Measurements from ENCODE around the gene MC1R.
"Not testable (repeated sequence)": the region's sequence is repeated elsewhere in the genome, so short reads cannot be mapped to it uniquely, and the experiment has no call there.

MC1R gene

DNA sequence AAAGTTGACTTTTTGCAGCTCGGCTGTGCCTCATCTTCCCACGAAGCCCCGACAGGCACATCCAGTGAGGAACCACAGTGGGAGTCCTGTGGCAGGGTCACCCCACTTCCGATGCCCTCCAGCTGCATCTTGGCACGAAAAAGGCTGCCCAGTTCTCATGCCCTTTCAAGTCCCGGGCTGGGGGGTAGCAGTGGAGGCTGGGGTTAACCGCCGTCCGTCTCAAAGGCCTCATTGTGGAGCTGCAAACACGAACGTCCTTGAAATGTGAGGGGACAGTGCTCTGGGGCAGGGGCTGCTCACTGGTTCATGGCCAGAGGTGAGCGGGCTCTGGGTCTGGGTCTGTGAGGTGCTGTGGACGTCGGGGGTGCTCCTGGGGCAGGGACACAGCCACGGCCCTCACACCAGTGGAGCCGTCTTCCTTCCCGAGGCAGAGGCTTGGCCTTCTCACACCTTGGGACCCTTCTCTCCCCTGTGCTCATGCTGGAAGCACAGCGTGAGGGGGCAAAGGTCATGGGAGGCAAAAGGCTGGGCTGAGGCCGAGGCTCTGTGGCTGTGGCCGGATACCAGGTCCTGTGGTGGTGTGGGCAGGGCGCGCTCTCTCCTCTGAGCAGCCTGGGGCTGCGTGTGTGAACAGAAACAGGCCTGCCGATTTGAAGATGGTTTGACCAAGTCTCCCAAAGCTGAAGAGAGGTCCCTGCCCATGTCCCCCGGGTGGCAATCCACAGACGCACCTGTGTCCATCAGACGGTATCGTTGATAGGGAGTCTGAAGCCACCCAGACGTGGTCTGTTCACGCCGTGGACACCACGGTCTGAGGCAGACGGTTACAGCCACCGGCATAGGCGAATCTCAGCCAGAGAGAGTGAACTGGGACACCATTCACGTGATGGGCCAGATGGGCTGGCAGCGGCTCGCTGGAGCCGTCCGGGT is 3.1 kb upstream of the MC1R start:
- FAIRE-seq, result no peak

DNA sequence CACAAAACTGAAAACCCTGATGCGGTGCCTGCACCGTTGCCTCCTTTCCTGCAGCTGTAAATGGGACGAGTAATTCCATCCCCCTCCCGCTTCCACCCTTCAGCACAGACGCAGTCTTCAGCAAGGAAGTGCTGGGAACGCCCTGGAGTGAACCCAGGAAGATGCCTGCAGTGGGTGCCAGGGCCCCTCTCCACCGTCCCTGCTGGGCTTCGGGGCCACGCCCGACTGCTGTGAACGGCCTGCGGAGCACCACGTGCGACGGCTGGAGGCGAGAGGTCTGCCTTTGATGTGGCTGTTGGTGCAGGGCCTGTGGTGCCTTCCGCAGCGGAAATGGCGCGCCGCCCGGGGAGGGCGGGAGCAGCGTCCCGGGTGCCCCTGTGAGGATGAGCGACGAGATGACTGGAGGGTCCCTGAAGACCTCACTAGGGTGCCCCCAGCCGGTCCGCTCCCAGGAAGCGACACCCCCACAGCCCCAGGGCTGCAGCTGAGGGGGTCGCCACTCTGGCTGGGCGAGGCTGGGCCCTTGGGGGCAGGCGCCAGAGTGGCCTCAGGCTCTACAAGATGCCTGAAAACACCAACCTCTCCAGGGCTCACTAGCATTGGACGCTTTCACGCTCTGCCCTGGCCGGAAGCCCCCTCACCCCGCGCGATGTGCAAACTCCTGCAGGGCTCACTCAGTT is 749 bp upstream of the MC1R start:
- no peak for FAIRE-seq

DNA sequence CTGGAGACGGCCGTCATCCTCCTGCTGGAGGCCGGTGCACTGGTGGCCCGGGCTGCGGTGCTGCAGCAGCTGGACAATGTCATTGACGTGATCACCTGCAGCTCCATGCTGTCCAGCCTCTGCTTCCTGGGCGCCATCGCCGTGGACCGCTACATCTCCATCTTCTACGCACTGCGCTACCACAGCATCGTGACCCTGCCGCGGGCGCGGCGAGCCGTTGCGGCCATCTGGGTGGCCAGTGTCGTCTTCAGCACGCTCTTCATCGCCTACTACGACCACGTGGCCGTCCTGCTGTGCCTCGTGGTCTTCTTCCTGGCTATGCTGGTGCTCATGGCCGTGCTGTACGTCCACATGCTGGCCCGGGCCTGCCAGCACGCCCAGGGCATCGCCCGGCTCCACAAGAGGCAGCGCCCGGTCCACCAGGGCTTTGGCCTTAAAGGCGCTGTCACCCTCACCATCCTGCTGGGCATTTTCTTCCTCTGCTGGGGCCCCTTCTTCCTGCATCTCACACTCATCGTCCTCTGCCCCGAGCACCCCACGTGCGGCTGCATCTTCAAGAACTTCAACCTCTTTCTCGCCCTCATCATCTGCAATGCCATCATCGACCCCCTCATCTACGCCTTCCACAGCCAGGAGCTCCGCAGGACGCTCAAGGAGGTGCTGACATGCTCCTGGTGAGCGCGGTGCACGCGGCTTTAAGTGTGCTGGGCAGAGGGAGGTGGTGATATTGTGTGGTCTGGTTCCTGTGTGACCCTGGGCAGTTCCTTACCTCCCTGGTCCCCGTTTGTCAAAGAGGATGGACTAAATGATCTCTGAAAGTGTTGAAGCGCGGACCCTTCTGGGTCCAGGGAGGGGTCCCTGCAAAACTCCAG is 1.1 kb downstream of the MC1R start:
- FAIRE-seq, result no peak

DNA sequence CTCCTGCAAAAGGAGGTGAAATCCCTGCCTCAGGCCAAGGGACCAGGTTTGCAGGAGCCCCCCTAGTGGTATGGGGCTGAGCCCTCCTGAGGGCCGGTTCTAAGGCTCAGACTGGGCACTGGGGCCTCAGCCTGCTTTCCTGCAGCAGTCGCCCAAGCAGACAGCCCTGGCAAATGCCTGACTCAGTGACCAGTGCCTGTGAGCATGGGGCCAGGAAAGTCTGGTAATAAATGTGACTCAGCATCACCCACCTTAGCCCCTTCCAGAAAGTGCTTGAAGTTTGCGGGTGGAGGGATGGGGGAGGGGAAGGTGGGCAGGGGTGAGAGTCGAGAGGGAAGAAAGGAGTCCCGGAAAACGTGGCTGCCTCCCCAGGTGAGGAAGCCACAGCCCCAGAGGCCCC is 2.1 kb downstream of the MC1R start:
- no peak for FAIRE-seq

DNA sequence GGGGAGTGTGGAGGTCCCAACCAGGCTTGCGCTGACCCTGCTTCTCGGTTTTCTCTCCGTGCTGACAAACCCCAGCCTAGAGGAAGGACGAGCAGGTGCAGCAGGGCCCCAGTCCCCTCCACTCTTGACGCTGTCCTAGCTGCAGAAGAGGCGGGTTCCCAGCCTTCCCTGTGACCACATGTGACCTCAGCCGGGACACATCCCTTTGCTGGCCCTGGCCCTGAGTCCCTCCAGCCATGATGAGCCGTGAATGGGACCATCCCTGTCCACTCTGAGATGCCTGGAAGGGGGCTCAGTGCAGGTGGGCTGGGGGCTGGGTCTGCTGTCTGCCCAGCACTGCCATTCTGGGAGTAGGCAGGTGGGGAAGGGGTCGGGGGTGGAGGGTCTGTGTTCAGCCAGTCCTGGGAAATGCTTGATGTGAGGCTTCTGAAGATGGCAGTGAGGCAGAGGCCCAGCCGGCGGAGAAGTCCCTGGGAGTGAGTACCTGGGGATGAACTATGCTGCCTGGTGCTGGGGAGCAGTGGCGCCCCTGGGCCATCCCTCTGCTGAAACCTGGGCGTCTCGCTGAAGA is 2.6 kb downstream of the MC1R start:
- no peak for FAIRE-seq

DNA sequence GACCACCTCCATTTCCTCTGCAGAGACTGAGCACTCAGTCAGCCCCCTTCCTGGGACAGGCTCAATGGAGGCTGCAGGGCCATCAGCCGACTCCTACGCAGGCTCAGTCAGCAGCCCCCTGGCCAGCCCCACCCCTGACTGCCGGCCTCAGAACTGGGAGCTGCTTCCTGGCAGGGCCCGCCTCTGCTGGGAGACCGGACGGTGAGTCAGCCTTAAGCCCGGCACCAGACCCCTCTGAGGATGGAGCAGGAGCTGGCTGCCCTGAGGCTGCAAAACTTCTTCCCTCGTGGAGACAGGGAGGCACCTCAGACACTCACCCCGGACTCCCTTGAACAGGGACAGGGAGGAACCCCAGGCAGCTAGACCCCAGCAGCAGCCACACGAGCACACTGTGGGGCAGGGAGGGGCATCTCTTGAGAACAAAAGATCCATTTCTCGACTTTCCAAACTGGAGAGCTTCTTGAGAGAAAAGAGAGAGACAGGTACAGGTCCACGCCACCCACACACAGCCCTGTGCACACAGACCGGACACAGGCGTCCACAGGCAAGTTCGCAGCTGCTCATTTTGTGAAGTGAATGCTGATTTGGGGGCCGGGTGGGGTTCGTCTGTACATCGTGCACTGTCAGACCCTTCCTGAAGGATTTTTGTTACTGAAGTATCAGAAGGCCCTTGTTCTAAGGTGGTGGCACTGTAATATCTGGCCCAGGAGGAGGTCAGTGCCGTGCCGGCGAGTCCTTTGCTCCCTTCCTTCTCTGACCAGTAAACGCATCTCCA is 3.2 kb downstream of the MC1R start:
- no peak for FAIRE-seq

DNA sequence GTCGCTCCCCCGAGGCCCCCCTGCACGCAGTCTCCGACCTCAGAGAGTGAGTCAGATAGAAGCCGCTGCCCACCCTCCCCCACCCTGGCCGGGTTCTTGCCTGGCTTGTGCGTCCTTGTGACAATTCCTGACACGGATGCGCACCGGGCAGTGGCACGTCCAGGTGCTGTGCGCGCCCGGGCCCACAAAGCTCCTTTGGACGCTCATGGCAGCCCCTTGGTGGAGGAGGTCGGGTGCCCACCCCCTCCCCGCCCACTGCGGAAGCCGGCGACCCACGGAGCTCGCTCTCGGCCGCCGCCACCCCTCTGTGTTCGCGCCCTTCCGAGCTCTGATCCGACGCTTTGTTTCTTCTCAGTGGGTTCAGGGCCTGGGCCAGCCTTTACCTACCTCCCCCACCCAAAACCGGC is 3.8 kb downstream of the MC1R start:
- FAIRE-seq, result no peak

DNA sequence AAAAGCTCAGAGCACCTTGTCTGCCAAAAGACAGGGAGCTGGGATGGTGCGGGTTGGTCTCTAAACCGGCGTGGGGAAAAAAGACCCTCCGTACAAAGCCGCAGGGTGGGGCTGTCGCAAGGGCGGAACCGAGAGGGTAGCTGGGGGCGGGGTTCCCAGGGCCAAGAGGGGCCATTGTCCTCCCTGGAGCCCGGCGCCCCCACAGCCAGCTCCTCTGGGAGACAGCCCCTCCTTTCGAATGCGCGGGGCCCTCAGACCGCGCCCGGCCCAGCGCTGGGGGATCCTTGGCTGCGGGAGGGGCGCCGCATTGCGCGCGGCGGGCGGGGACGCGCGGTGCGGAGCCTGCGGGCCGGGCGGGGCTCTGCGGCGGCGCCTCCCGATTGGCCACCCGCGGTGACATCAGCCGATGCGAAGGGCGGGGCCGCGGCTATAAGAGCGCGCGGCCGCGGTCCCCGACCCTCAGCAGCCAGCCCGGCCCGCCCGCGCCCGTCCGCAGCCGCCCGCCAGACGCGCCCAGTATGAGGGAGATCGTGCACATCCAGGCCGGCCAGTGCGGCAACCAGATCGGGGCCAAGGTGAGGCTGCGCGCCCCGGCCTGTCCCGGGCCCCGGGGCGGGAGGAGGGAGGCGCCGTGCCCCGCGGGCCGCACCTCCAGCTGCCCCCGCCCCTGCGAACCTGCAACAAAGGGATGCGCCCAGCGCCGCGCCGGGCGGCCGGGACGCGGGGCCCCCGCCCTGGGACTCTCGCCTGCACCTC is 4.4 kb downstream of the MC1R start, which contains the start of gene TUBB3:
TUBB3 (plus strand) TSS at position 459 of the 756 bp plus-strand sequence; CDS start at position 519, 60 bp downstream.
- FAIRE-seq, result no peak

DNA sequence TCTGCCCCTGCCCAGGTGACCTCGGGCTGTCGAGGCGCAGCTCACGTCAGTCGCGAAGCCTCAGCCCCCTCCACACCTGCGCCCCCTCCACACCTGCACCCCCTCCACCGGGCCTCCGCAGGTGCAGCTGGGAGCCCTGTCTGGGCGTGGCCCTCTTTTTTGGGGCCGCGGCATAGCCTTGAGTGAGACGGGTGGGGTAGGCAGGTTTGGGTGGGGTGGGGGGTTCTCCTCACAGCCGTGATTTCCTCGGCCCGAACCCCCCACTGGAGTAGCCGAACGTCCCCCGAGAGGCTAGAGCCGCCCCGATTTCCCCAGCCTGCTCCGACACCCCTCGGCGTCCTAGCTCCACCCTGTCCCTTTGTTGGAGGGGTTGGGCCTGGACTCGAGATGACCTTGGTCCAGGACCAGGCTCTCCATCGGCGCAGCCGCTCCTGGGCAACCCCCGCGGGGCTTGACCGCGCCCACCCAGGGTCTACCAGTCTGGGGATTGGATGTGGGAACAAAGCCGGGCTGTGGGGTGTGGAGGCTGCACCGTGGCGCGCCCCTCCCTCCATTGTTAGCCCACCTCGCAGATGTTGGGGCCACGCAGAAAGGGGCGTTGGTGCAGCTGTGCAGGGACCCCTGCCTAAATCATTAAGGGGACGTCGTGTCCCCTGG is 5.1 kb downstream of the MC1R start:
- no peak for FAIRE-seq

DNA sequence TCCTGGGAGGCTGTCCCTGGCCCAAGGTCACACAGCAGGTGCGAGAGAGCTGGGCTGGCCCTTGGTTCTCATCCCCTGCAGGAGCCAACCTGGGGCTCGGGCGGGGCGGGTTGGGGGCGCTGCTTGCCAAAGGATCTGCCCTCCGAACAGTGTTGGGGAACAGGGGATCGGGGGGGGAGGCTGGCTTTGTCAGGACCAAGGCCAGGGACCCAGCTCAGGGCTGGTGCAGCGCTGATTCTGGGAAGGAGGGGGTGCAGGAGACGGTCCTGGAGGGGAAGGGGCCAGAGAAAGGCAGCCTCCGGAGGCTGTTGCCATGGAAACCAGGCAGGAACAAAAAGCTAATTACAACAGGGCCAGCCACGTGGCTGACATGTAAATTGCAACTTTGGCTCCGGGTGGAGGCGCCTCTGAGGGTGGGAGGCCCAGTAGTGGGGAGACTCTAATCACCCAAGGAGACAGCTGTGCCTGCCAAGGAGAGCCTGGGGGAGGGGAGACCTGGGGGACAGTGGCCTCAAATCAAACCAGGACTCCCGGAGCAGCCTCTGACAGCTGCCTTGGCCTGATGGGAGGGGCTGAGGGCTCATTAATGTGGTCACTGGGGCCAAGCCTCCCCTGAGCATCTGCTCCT is 5.7 kb downstream of the MC1R start:
- FAIRE-seq, result no peak

DNA sequence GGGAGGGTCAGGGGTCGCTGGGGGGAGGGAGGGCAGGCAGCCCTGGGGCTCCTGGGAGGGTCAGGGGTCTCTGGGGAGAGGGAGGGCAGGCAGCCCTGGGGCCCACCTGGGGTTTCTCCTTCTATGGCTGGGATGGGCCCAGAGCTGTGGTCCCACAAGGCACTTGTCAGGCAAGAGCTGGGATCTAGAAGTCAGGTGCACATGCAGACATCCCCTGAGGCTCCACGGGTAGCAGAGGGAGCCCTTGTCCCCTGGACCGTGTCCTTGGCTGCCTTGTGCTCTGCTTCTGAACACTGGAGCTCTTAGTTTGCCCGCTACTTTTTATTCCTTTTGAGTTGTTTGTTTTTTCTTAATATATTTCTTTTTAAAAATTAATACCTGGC is 6.3 kb downstream of the MC1R start:
- FAIRE-seq, result no peak

DNA sequence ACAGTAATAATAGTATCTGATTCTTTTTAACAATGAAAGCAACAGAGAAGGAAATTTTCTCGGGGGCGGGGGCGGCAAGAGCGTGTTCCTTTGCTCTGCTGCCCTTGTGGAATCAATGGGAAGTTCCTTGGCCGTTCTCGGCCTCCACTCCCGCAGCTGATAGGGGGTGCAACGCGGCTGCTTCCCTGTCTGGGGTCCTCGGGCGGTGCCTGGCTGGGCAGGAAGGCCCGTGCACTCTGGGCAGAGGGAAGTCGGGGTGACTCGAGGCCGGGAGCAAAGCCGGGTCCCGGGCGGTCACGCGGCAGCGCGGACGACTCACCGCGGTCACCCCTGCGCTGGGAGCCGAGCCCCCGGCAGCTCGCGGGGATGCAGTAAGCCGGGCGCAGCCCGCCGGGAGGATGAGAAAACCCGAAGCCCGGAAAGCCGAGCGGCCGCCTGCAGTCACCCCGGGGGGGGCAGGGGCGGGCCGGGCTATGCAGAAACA is 7.0 kb downstream of the MC1R start:
- FAIRE-seq, result no peak

DNA sequence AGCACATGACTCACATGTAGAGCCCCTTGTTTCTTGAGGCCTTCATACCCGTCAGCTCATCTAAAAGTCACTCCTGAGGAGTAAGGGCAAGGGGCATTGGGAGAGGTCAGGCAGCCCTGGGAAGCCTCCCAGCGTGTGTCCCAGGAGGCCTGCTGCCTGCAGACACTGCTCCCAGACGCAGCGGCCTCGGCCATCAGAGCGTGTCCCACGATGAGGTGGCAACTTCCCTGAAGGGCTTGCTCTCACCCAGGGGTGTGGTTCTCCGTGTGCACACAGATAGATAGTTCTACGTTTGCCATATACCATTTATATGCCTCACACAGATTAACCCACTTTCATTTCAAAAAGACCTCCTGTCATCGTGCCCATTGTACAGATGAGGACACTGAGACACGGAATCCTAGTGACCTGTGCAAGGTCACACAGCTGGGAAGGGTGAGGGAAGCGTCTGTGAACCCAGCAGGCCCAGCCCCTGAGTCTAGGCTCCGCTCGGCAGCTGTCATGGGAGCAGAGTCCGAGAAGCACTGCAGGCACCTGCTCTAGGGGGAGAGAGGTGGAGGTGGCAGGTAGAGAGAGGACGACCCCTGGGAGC is 12.7 kb downstream of the MC1R start:
- no peak for FAIRE-seq

DNA sequence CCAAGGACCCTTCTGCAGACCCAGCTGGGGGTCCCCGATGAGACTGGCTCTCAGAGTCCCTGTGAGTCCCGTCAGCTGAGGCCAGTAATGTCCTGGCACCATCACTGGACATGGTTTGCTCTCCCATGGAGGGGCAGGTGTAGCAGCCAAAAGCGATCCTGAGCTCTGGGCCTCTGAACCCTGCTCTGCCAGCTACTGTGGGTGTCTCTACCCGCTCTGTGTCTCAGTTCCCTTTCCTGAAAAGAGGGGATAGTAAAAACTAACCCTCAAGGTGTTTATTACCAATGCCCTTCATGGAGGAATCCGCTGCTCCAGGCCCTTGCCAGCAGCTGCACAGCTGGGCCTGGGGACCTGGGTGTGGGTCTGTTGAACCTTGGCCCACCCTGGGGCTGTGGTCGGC is 13.3 kb downstream of the MC1R start:
- FAIRE-seq, result no peak

DNA sequence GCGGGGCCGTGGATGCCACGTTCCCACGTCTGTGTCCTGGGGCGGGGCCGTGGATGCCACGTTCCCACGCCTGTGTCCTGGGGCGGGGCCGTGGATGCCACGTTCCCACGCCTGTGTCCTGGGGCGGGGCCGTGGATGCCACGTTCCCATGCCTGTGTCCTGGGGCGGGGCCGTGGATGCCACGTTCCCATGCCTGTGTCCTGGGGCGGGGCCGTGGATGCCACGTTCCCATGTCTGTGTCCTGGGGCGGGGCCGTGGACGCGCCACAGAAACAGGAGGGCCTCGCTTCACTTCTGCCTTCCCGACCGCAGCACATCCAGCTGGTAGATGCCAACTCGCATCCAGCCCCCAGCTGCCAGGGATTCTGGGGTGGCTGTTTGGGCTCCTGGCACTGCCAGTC is 15.4 kb downstream of the MC1R start:
- not testable (repeated sequence) for FAIRE-seq

DNA sequence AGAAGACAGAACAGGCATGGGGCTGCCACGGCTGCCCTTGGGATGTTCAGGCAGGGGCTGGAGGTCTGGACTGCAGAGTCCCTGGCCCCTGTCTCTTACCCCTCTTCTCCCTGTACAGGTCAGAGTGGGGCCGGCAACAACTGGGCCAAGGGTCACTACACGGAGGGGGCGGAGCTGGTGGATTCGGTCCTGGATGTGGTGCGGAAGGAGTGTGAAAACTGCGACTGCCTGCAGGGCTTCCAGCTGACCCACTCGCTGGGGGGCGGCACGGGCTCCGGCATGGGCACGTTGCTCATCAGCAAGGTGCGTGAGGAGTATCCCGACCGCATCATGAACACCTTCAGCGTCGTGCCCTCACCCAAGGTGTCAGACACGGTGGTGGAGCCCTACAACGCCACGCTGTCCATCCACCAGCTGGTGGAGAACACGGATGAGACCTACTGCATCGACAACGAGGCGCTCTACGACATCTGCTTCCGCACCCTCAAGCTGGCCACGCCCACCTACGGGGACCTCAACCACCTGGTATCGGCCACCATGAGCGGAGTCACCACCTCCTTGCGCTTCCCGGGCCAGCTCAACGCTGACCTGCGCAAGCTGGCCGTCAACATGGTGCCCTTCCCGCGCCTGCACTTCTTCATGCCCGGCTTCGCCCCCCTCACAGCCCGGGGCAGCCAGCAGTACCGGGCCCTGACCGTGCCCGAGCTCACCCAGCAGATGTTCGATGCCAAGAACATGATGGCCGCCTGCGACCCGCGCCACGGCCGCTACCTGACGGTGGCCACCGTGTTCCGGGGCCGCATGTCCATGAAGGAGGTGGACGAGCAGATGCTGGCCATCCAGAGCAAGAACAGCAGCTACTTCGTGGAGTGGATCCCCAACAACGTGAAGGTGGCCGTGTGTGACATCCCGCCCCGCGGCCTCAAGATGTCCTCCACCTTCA is 16.2 kb downstream of the MC1R start:
- FAIRE-seq, result no peak

DNA sequence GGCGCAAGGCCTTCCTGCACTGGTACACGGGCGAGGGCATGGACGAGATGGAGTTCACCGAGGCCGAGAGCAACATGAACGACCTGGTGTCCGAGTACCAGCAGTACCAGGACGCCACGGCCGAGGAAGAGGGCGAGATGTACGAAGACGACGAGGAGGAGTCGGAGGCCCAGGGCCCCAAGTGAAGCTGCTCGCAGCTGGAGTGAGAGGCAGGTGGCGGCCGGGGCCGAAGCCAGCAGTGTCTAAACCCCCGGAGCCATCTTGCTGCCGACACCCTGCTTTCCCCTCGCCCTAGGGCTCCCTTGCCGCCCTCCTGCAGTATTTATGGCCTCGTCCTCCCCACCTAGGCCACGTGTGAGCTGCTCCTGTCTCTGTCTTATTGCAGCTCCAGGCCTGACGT is 17.0 kb downstream of the MC1R start:
- not testable (repeated sequence) for FAIRE-seq

DNA sequence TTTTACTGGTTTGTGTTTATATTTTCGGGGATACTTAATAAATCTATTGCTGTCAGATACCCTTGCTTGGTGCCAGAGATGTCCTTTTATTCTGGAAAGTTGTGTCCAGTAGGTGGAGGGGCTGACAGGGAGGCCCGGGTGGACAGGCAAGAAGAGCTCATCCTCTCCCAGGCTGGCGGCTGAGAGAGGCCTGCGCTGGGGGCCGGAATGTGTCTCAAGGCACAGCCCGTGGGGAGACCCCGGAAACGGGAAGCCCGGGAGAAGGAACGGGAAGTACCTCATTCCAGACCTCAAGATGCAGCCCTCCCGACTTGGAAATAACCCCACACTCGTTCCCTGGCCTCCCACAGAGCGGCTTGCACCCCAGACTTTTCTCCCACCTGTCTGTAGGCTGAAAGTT is 17.4 kb downstream of the MC1R start:
- no peak for FAIRE-seq

All from islet of Langerhans (tissue), 1 donor.